CD14-positive monocyte (primary cell): Measurements from ENCODE around the gene ELFN1. TPM values are rescaled to one million over a fixed set of nuclear protein-coding genes. Genes with fewer than 3 reads are reported as not detected.

Source experiments
- DNase-seq, 3 donors: peaks; one replicate each; pipeline ENCODE4 v3.0.0-alpha.2; 2011 to 2022
- H2AFZ ChIP-seq: 2 replicates; pipeline ENCODE4 v1.6.0; 2012; ENCODE audit warnings: mild to moderate bottlenecking, low read depth, low read length, inconsistent platforms; ENCODE audit not compliant: insufficient read depth, poor library complexity, severe bottlenecking
- H3K27ac ChIP-seq, 2 donors: 1 replicate in 1 of 2; 2 replicates in 1 of 2; pipeline ENCODE4 v1.5.1; 2012 to 2013; ENCODE audit warnings: low read length in 2 of 2, control low read depth in 1 of 2, inconsistent platforms in 1 of 2, low read depth in 1 of 2, mild to moderate bottlenecking in 1 of 2
- H3K27me3 ChIP-seq, 2 donors: one replicate each; pipeline versions ENCODE4 v1.6.0 to v1.6.1; 2011 to 2013; ENCODE audit warnings: low read length in 2 of 2; ENCODE audit not compliant: control insufficient read depth in 2 of 2, insufficient read depth in 2 of 2
- H3K36me3 ChIP-seq, 2 donors: replicated peaks in 1 of 2; 1 replicate in 1 of 2; 2 replicates in 1 of 2; pipeline versions ENCODE4 v1.5.1 to v1.6.1; 2012 to 2013; ENCODE audit warnings: low read length in 2 of 2, control low read depth in 1 of 2, inconsistent platforms in 1 of 2, mild to moderate bottlenecking in 1 of 2; ENCODE audit not compliant: insufficient read depth in 2 of 2, control insufficient read depth in 1 of 2
- H3K4me1 ChIP-seq, 2 donors: 1 replicate in 1 of 2; 2 replicates in 1 of 2; pipeline versions ENCODE4 v1.5.1 to v1.6.1; 2012 to 2013; ENCODE audit warnings: low read length in 2 of 2, control low read depth in 1 of 2, inconsistent platforms in 1 of 2, mild to moderate bottlenecking in 1 of 2, moderate library complexity in 1 of 2; ENCODE audit not compliant: insufficient read depth in 2 of 2, control insufficient read depth in 1 of 2
- H3K4me2 ChIP-seq: replicated peaks from 2 replicates; pipeline ENCODE3; 2012; ENCODE audit warnings: low read length, moderate library complexity, mild to moderate bottlenecking; ENCODE audit not compliant: poor library complexity, severe bottlenecking; ENCODE audit errors: extremely low read depth
- H3K4me3 ChIP-seq, 3 experiments: fragments of 200-600 bp in 1 of 3; sonication (generic) in 1 of 3; replicated peaks in 1 of 3; 1 replicate in 2 of 3; 2 replicates in 1 of 3; pipeline ENCODE4 v1.5.1; 2011 to 2013; ENCODE audit warnings: low read length in 3 of 3, mild to moderate bottlenecking in 3 of 3, control low read depth in 2 of 3, low read depth in 2 of 3, inconsistent platforms in 1 of 3, moderate library complexity in 1 of 3
- H3K79me2 ChIP-seq: 2 replicates; pipeline ENCODE4 v1.6.0; 2012; ENCODE audit warnings: mild to moderate bottlenecking, control low read depth, inconsistent platforms, low read length, moderate library complexity; ENCODE audit not compliant: insufficient read depth
- H3K9ac ChIP-seq: 2 replicates; pipeline ENCODE4 v1.6.0; 2017; ENCODE audit warnings: low read length, mild to moderate bottlenecking; ENCODE audit not compliant: insufficient read depth, poor library complexity, severe bottlenecking
- H3K9me3 ChIP-seq, 2 donors: replicated peaks in 1 of 2; 1 replicate in 1 of 2; 2 replicates in 1 of 2; pipeline versions ENCODE4 v1.5.1 to v1.6.1; 2012 to 2013; ENCODE audit warnings: low read length in 2 of 2, control low read depth in 1 of 2; ENCODE audit not compliant: control insufficient read depth in 1 of 2, insufficient read depth in 1 of 2
- H4K20me1 ChIP-seq: 2 replicates; pipeline ENCODE4 v1.6.0; 2012; ENCODE audit warnings: mild to moderate bottlenecking, low read length, control low read depth, moderate library complexity; ENCODE audit not compliant: insufficient read depth
- H3K27ac Mint-ChIP-seq, 7 donors: one replicate each; pipeline ENCODE4 v1.8.0; 2020; ENCODE audit warnings: mild to moderate bottlenecking in 7 of 7, mixed read lengths in 7 of 7, moderate library complexity in 6 of 7, inconsistent platforms in 2 of 7
- H3K27me3 Mint-ChIP-seq, 3 donors: one replicate each; pipeline ENCODE4 v1.8.0; 2021 to 2022; ENCODE audit warnings: low read depth in 3 of 3, mild to moderate bottlenecking in 3 of 3, mixed read lengths in 3 of 3, moderate library complexity in 3 of 3, inconsistent platforms in 1 of 3
- H3K36me3 Mint-ChIP-seq, 2 donors: one replicate each; pipeline ENCODE4 v1.8.0; 2020; ENCODE audit warnings: mixed read lengths in 2 of 2, inconsistent platforms in 1 of 2, mild to moderate bottlenecking in 1 of 2
- H3K4me1 Mint-ChIP-seq: one replicate; pipeline ENCODE4 v1.8.0; 2020; ENCODE audit warnings: mild to moderate bottlenecking, mixed read lengths
- H3K4me3 Mint-ChIP-seq, 2 donors: one replicate each; pipeline ENCODE4 v1.8.0; 2020; ENCODE audit warnings: mild to moderate bottlenecking in 2 of 2, mixed read lengths in 2 of 2, moderate library complexity in 1 of 2
- H3K9me3 Mint-ChIP-seq, 7 donors: one replicate each; pipeline ENCODE4 v1.8.0; 2020 to 2022; ENCODE audit warnings: mixed read lengths in 7 of 7, mild to moderate bottlenecking in 6 of 7, moderate library complexity in 6 of 7, inconsistent platforms in 2 of 7
- WGBS: methylation state at CpG from one replicate; pipeline ENCODE4 v1.1.5; 2013; ENCODE audit warnings: missing lambda C conversion rate; ENCODE audit not compliant: insufficient coverage; 5-methylcytosine and 5-hydroxymethylcytosine counted together
- intact Hi-C, 2 donors: fragments of 100-400 bp; cut with micrococcal nuclease; formaldehyde crosslinking; loops; one replicate each; pipeline versions ENCODE4 v1.15.0 to v1.15.1; 2023
- polyA plus RNA-seq, 3 donors: library from polyadenylated mRNA; depleted of rRNA in 1 of 3; unstranded in 2 of 3; stranded (reverse) in 1 of 3; fragments of 300-500 nt in 2 of 3; fragments of >200 nt in 1 of 3; fragmentation: Illumina TruSeq in 2 of 3; gene quantifications; 1 replicate in 2 of 3; 2 replicates in 1 of 3; pipeline ENCODE4 v1.2.3, GENCODE V29; 2012 to 2021
- TF ChIP-seq, protein P1 (sequence below): fragments of 200-600 bp; IDR thresholded peaks from one replicate; pipeline ENCODE4 v1.8.0; 2022; ENCODE audit warnings: antibody characterized with exemption, mild to moderate bottlenecking

ELFN1 gene
- polyA plus RNA-seq, 3 donors: not detected

GRCh38 chr7:1770331-1770730 lies 100.3 kb downstream of the ELFN1 start:
- H3K27ac Mint-ChIP-seq: no peak overlapping the region
- WGBS: 100% methylated on average over 1 of the region's 6 CpGs
- Histone ChIP-seq H3K27me3 (no peaks in the 10 kb centered on the region), H3K4me3 (no peak overlapping the region), H3K4me1 (no peaks in the 10 kb centered on the region), H3K9me3 (no peaks in the 10 kb centered on the region), H3K27ac (no peak overlapping the region), H2AFZ (no peak overlapping the region), H3K36me3 (no peaks in the 10 kb centered on the region), H3K79me2 (no peaks in the 10 kb centered on the region), H3K9ac (no peak overlapping the region), H4K20me1 (no peaks in the 10 kb centered on the region), H3K4me2 (no peak overlapping the region)
- TF ChIP-seq, protein P1, sequence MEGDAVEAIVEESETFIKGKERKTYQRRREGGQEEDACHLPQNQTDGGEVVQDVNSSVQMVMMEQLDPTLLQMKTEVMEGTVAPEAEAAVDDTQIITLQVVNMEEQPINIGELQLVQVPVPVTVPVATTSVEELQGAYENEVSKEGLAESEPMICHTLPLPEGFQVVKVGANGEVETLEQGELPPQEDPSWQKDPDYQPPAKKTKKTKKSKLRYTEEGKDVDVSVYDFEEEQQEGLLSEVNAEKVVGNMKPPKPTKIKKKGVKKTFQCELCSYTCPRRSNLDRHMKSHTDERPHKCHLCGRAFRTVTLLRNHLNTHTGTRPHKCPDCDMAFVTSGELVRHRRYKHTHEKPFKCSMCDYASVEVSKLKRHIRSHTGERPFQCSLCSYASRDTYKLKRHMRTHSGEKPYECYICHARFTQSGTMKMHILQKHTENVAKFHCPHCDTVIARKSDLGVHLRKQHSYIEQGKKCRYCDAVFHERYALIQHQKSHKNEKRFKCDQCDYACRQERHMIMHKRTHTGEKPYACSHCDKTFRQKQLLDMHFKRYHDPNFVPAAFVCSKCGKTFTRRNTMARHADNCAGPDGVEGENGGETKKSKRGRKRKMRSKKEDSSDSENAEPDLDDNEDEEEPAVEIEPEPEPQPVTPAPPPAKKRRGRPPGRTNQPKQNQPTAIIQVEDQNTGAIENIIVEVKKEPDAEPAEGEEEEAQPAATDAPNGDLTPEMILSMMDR: no peak
- no peaks in the 10 kb centered on the region for H3K36me3 Mint-ChIP-seq
- H3K27me3 Mint-ChIP-seq: peaks cover 3 to 6% (median 5%) of the 10 kb centered on the region in 3 donors
- peaks cover 2 to 14% (median 5%) of the 10 kb centered on the region in 7 donors for H3K9me3 Mint-ChIP-seq
- no peak for DNase-seq
- no peak overlapping the region for H3K4me3 Mint-ChIP-seq
- no peaks in the 10 kb centered on the region for H3K4me1 Mint-ChIP-seq
- intact Hi-C loops: no loop called here

- Histone ChIP-seq H4K20me1 (no peaks in the 10 kb centered on the region), H3K9me3 (peaks cover 0 to 8% of the 10 kb centered on the region in 2 donors), H3K4me1 (no peaks in the 10 kb centered on the region), H3K4me3 (no peak overlapping the region), H2AFZ (no peak overlapping the region), H3K4me2 (no peak overlapping the region), H3K27me3 (no peaks in the 10 kb centered on the region), H3K27ac (no peak overlapping the region), H3K79me2 (no peaks in the 10 kb centered on the region), H3K9ac (no peak overlapping the region), H3K36me3 (no peaks in the 10 kb centered on the region)
- no peak for DNase-seq
- 100% methylated on average over 3 of the region's 4 CpGs for WGBS
- TF ChIP-seq, protein P1: no peak
- H3K9me3 Mint-ChIP-seq: peaks cover 7 to 27% (median 16%) of the 10 kb centered on the region in 7 donors
- H3K27ac Mint-ChIP-seq: no peak overlapping the region
- H3K27me3 Mint-ChIP-seq: peaks cover 2 to 14% (median 5%) of the 10 kb centered on the region in 3 donors
- H3K4me3 Mint-ChIP-seq: no peak overlapping the region
- no peaks in the 10 kb centered on the region for H3K36me3 Mint-ChIP-seq
- intact Hi-C loops: no loop called here
- H3K4me1 Mint-ChIP-seq: no peaks in the 10 kb centered on the region
Measured at GRCh38 chr7:1775389-1775788, 105.3 kb downstream of the ELFN1 start.
